GM19324 (cell line): ENCODE results near the gene SEC23B.
"Not testable (repeated sequence)": the region's sequence is repeated elsewhere in the genome, so short reads cannot be mapped to it uniquely, and the experiment has no call there.

ENCODE experiments used
- ATAC-seq: cut with Tn5 transposase; IDR thresholded peaks from one replicate; pipeline ENCODE4 v1.9.1; 2021; ENCODE audit warnings: mild to moderate bottlenecking, moderate library complexity; ENCODE audit not compliant: unreplicated experiment, low FRiP score

SEC23B gene

DNA sequence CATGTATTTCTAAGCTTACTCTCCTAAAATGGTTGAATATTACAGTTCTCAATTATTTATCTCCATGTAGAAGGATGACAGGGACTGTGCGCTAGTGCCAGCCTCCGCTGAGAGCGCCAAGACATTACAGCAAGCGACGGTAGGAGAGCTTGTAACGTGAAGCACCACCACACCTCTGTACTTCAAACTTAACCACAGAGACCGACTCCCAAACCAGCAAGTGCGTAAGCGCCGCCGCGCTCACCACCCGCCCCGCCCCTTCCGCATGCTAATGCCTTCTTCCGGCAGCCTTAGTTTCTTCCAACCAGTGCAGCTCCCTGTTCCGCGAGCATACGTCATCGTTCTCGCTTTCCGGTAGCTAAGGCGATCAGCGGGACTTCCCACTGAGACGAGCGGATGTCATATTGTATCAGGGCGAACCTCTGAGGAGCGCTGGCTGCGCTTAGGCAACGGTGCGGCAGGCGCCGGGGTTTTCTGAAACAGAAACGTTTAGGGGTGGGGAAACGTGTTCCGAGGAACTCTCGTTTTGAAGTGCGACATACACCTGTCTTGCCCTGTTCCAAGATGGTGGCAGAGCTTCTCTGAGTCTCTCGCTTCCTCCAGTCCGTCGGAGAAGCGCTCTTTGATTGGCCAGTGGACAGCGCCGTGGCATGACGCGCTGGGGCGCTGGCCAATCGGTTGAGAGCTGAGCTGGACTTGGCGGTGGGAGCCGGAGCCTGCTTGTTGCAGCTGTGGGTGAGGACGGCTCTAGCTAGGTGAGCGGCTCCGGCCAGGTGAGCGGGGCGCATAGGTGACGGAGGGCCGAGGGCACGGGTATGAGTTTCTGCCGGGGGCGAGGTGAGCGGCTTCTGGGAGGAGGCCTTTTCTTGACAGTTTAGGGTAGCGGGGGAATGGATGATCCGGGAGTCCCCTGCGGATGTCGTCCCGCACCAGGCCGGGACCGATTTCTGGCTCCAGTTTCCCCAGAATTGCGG, at the start of gene SEC23B:
Gene SEC23B, plus strand, starts transcription at position 723 of the 974 bp plus-strand sequence. CDS start 2,896 bp downstream, outside the sequence.
- peak; percentile 98 for ATAC-seq

DNA sequence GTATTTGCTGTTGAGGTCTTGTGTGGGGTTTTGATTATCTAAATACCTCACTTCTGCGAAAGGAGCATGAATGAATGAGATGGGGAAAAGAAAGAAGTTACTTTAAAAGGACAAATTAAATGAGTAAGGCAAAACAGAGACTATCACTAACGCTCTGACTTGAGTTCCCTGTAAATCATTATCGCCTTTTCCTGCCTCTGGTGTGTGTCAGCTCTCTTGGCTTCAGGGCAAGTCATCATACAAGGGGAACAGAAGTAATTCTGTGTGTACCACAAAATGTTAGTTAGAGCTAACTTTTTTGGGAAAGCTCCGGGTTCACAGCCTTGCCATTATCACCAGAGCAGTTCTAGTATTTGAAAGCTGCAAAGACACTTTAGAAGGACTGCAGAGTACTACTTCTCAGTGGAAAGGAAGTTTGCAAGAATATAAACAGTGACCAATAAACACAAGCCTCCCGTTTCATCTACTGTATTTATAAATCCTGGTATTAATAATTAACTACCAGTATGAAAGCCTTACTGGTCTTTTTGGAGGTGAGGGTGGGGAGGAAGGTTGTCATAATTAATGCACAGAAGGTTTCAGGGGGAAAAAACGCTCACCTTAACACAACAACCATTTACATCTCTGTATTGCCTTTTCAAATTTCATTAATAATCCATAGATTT, 42.1 kb upstream of the SEC23B start:
- ATAC-seq, result no peak

DNA sequence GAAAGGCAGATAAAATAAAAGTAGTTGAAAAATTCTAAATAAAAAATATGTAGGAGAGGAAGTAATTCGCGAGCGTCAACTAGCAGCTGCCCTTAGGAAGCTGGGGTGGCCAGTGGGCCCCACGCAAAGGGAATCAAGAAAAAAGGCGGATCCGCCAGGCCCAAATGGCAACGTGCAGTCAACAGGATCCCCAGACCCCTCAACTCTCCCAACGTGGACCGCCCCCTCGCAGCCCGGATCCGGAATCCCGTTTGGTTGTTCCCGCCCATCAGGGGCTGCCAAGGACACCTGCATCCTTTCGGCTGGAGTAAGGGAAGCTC, 41.2 kb upstream of the SEC23B start:
- no peak for ATAC-seq

DNA sequence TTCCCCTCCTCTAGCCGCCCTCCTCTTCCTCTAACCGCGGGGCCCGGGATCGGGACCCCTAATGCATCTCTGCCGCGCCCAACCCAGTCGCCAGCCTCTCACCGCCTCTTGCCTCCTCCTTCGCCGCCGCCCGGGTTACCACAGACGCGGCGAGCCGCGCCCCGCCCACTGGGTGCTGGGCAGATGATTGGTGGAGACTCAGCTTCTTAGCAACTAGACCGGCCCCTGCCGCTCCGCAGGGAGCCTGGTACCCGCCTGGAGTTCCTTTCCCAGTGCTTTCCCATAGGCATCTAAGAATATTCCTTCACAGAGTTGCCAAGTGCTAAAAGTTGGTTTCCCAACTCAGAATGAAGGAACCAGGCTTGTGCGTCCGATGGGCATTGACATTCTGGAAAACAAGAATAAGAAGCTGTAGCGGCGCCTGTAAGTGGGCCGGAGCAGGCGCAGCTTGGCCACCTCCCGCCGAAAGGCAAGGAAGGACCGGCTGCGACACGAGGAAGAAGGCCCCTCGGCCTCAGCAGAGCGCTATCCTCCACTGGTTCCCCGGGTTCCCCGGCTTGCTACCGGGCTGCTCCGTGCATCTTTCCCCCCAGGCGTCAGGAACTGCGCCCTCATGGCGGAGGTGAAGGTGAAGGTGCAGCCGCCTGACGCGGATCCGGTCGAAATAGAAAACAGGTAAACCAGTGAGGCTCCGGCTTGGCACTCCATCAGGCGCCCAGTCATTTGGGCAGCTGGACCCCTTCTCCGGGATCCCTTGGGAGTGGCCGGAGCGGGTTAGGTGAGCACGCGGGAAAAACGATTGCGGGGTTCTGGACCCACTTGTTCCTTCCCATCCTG, 40.6 kb upstream of the SEC23B start, which contains the start of the genes DZANK1 and POLR3F:
Gene DZANK1, minus strand, starts transcription at position 137 of the 837 bp plus-strand sequence. CDS start 1,672 bp downstream, outside the sequence.
Gene POLR3F, plus strand, starts transcription at position 497 of the 837 bp plus-strand sequence. Its CDS starts 117 bp downstream, at position 614.
- peak; percentile 97 for ATAC-seq

DNA sequence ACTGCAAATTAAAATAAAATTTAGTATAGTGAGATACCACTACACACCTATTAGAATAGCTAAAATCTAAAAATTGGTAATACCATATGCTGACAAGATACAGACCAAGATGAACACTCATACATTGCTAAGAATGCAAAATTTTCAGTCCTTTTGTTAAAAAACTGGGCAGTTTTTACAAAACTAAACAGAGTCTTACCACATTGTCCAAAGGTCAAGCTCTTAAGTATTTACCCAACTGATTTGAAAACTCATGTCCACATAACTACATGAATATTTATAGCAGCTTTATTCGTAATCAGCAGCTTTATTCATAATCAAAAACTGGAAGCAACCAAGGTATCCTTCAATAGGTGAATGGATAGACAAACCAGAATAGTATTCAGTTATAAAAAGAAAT, 30.5 kb upstream of the SEC23B start:
- ATAC-seq, result no peak

DNA sequence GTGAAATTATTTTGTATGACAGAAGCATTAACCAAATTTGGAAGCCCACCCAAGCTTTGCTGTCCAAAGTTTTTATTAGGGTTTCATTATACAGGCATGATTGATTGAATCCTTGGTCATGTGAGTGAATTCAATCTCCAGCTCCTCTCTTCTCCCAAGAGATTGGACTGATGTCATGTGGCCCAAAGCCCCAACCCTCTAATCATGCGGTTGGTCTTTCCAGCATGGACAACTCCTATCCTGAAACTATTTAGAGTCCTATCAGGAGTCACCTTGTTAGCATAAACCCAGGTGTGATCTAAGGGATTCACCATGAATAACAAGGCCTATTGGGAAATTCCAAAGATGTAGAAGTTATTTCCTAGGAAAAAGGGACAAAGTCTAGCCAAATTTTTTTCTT, 29.9 kb upstream of the SEC23B start:
- no peak for ATAC-seq

DNA sequence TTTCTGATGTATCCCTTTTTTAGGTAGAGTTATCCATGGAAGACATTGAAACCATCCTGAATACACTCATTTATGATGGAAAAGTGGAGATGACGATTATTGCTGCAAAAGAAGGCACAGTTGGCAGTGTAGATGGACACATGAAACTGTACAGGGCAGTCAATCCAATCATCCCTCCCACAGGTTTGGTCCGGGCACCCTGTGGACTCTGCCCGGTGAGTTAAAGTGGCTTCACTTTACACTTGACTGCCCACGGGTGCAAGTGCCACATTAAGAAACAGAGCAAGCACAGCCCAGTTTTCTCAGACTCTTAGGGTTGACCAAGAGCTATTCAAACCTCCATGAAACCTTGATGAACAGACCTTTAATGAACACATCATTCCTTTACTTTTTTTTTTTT, 26.1 kb upstream of the SEC23B start:
- ATAC-seq, result no peak

DNA sequence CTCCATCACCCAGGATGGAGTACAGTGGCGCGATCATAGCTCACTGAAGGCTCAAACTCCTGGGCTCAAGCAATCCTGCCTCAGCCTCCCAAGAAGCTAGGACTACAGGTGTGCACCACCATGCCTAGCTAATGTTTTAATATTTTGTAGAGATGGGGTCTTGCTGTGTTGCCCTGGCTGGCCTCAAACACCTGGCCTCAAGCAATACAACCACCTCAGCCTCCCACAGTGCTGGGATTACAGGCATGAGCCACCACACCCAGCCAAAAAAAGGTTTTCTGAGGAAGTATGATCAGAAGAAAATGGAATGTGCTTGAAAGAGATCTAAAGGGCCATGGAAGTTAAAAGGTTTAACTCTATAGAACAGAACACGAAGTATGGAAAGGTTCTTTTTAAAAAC, 19.4 kb upstream of the SEC23B start:
- no peak for ATAC-seq

DNA sequence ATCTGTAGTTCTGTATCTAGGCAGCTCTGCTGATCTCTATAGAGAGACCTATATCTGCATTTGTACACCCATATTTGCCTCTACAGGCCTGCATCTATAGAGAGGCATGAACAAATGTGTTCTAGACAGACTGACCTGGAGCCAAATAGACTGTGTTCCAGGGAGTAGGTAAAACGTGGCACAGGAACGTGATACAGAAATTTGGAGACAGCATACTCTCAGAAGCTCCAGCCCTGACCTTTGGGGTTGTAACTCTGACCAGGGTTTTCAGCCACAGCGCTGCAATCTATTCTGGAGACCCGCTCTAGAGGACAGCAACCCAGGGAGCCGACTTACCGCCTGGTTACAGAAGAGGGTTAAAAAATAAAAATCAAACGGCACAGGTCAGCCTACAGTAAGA, 11.7 kb upstream of the SEC23B start:
- ATAC-seq, result no peak

DNA sequence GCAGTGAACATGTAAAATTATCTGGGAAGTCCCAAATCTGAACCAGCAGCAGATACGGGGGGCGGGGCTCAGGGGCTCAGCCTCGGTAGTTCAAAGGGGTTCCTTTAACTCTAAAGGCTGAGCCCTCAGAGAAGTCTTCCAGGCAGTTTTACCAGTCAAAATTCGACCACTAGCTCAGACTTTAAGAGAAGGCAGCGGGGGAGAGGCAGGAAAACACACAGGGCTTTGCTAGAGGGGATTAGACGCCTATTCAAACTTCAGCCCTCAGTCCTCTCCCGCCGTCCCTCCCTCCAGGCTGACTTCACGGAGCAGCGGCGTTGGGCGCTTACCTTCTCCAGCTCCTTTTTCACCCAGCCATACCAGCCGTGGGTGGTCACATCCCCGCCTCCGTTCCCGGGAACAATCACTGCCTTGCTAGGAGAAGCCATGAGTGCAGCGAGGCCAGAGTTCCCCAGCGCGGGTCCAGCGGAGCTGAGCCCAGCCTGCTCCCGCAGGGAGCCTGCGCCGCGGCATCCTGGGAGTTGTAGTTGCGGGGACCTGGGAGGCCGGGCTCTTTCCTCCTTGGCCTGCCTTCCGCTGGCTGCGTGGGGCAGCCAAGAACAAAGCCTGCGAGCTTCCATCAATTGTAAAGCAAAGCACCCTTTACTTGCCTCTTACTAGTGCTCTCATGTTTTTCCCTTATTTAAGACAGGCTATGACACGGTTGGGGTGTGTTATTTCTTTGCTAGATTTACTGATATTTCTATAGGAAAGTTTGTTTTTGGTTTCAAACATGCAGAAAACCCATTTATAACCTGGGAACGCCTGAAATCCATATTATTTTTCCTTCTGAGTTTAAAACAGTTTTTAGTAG, 10.8 kb upstream of the SEC23B start, which contains the start of gene RBBP9:
Gene RBBP9, minus strand, starts transcription at position 486 of the 853 bp plus-strand sequence. Its CDS starts 58 bp downstream, at position 428.
- peak; percentile 99 for ATAC-seq

DNA sequence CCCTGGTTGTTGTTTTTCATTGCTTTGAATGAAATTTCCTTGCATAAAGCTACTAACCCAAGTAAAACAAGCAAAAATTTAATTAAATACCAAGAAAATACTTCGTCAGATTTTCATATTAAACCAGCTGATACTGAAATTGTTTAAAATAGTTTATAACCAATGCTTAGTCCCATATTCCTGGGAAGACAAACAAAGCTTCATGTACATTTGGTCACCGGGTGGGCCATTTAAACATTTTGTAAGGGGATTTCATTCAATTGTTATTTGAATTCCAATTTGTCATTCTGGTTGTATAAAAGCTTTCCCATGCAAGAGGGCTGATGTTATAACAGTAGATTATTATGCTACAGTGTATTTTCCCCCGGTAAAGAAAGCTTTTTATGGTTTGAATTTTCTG, 10.1 kb upstream of the SEC23B start:
- ATAC-seq, result no peak

DNA sequence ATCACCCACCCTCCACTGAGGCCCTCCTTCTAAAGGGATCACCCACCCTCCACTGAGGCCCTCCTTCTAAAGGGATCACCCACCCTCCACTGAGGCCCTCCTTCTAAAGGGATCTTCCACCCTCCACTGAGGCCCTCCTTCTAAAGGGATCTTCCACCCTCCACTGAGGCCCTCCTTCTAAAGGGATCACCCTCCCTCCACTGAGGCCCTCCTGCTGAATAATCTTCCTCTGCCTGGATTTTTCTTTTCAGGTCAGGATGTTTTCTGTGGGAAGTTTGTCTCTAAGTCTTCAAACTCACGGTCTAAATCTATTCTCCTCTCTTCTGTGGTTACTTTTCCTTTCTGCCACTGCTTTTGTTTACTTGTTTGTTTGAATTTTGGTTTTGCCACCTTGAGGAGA, 6.1 kb upstream of the SEC23B start:
- not testable (repeated sequence) for ATAC-seq

DNA sequence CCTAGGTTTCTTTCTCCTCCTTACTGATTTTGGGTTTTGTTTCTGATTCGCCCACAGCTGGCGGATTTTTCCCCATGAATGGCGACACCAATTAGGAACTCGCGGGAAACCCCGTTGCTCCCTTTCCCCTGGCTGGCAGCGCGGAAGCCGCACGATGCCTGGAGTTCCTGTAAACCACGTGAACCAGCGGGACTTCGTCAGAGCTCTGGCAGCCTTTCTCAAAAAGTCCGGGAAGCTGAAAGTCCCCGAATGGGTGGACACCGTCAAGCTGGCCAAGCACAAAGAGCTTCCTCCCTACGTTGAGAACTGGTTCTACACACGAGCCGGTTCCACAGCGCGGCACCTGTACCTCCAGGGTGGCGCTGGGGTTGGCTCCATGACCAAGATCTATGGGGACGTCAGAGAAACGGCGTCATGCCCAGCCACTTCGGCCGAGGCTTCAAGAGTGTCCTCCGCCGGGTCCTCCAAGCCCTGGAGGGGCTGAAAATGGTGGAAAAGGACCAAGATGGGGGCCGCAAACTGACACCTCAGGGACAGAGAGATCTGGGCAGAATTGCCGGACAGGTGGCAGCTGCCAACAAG, 3.2 kb upstream of the SEC23B start:
- no peak for ATAC-seq

DNA sequence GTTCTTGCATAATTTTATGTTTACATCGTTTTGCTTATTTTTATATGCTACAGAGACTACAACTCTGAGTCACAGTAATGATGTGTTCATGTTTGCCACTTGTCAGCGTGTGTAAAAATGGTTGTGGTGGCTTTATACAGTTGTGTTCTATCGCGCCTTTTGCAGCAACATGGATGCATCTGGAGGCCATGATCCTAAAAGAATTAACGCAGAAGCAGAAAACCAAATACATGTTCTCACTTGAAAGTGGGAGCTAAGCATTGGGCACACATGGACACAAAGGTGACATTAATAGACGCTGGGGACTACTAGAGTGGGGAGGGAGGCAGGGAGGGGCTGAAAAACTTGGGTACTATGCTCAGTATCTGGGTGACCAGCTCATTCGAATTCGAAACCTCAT, 996 bp upstream of the SEC23B start:
- no peak for ATAC-seq

DNA sequence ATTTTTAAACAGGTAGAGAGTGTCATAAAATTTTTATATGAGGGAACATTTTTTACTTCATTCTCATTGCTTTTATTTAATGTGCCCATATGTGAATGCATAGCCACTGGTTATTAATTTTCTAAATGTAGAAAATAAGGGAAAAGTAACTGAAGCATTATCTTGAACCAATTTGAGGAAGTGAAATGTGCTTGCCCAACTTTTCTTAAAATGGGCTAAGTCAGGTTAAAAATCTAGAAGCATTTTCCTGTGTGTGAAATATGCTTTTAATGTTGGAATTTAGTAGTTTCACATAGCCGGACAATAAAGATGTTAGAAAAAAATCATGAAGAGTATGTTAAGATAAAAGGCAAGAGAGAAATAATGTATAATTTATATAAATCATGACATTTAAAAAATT, 3.8 kb downstream of the SEC23B start:
- no peak for ATAC-seq

DNA sequence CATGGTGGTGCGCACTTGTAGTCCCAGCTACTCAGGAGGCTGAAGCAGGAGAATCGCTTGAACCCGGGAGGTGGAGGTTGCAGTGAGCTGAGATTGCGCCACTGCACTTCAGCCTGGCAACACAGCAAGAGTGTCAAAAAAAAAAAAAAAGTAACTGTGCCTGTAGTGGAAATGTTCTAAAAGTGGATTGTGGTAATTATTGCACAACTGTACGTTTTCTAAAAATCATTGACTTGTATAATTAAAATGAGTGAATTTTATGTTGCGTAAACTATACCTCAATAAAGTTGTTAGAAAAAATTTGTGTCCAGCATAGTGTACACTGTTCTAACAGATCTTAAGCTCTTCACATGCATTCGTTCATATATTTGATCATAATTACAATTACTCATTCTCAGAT, 5.5 kb downstream of the SEC23B start:
- ATAC-seq, result no peak

DNA sequence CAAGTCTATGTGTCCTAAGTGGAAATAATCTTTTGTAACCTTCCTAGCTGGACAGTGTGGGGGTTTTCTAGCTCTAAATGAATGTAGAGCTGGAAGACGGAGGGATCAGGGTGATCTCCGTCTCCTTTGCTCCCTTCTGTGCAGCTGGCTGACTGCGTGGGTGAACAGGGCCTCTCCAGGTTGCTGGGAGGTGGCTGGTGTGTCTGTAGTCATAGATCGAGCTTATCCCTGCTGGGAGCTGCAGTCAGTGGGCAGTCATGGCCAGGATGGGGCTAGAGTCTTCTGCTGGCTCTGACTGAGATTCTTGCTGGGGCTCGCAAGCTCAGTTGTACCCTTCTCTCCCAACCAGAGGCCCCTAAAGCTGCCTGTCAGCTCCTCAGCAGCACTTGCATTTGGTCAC, 6.4 kb downstream of the SEC23B start:
- no peak for ATAC-seq

DNA sequence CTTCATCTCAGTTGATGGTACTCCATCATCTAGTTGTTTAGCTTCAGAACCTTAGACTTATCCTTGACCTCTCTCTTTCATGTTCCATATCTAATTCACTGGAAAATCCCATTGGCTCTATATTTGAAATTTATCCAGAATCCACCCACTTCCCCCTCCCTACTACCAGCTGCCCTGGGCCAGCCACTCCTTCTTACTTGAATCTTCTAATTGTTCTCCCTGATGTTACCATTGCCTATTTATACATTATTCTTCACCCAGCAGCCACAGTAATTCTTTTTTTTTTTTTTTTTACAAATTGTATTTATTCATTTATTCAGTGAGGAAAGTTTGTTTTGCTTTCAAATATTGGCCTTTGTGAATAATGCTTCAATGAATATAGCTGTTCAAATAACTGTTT, 8.2 kb downstream of the SEC23B start:
- ATAC-seq, result no peak

DNA sequence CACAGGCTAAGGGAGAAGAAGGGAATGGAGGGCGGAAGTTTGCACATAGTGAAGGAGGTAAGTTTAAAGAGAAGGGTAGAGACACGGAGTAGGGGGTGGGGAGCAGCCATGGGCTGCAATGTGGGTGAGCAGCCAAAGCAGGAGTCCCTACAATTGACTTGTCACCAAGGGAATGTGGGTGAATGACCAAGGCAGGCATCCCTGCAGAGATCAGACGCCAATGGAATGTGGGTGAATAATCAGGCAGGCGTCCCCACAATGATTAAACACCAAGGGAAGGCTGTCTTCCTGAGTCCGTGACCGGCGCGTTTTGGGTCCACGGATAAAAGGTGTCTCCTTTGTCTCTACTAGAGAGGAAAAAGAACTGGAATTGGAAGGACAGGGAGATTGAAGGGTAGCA, 14.3 kb downstream of the SEC23B start:
- not testable (repeated sequence) for ATAC-seq
